NCI-H69 (cell line): ENCODE measurements around the gene ARHGAP20.

Experiments used
- DNase-seq: peaks from one replicate; lab custom pipeline; 2025; lab: John Stamatoyannopoulos, UW

Gene ARHGAP20

GRCh38 chr11:110711776-110712658, at the start of gene ARHGAP20:
TSS of gene ARHGAP20 (minus strand) at chr11:110712437. CDS start at chr11:110712231, 206 bp downstream.
- peak; percentile 97 for DNase-seq

GRCh38 chr11:110761991-110762390, 49.8 kb upstream of the ARHGAP20 start:
- DNase-seq, result peak; percentile 41

- no peak for DNase-seq
Measured at GRCh38 chr11:110761131-110761530, 48.9 kb upstream of the ARHGAP20 start.

- peak; percentile 84 for DNase-seq
Measured at GRCh38 chr11:110759972-110760381, 47.7 kb upstream of the ARHGAP20 start.

- DNase-seq, result no peak
Measured at GRCh38 chr11:110757962-110758755, 45.9 kb upstream of the ARHGAP20 start.

- DNase-seq, result no peak
Measured at GRCh38 chr11:110757066-110757465, 44.8 kb upstream of the ARHGAP20 start.

GRCh38 chr11:110755941-110756340, 43.7 kb upstream of the ARHGAP20 start:
- DNase-seq, result peak; percentile 79

- DNase-seq, result no peak
Measured at GRCh38 chr11:110752890-110753289, 40.7 kb upstream of the ARHGAP20 start.

GRCh38 chr11:110750100-110750499, 37.9 kb upstream of the ARHGAP20 start:
- no peak for DNase-seq

- no peak for DNase-seq
Measured at GRCh38 chr11:110747531-110747930, 35.3 kb upstream of the ARHGAP20 start.

GRCh38 chr11:110738641-110739040, 26.4 kb upstream of the ARHGAP20 start:
- no peak for DNase-seq

GRCh38 chr11:110737593-110737992, 25.4 kb upstream of the ARHGAP20 start:
- DNase-seq, result no peak

- no peak for DNase-seq
Measured at GRCh38 chr11:110736171-110736553, 23.9 kb upstream of the ARHGAP20 start.

- DNase-seq, result peak; percentile 70
Measured at GRCh38 chr11:110735455-110736170, 23.4 kb upstream of the ARHGAP20 start.

GRCh38 chr11:110734790-110735189, 22.6 kb upstream of the ARHGAP20 start:
- DNase-seq, result peak; percentile 94

GRCh38 chr11:110730773-110731172, 18.5 kb upstream of the ARHGAP20 start:
- no peak for DNase-seq

GRCh38 chr11:110728883-110729282, 16.6 kb upstream of the ARHGAP20 start:
- no peak for DNase-seq

GRCh38 chr11:110728476-110728875, 16.2 kb upstream of the ARHGAP20 start:
- peak; percentile 13 for DNase-seq

GRCh38 chr11:110724358-110724757, 12.1 kb upstream of the ARHGAP20 start:
- no peak for DNase-seq

GRCh38 chr11:110720431-110721275, 8.4 kb upstream of the ARHGAP20 start:
- DNase-seq, result no peak

GRCh38 chr11:110716361-110716760, 4.1 kb upstream of the ARHGAP20 start:
- DNase-seq, result no peak
